Measurements from ENCODE around the gene DCST1. TPM values are rescaled to one million over a fixed set of nuclear protein-coding genes. Genes with fewer than 3 reads are reported as not detected.

The DCST1 gene
- polyA plus RNA-seq, 3 donors: 0.05 TPM; not detected in 2

DNA sequence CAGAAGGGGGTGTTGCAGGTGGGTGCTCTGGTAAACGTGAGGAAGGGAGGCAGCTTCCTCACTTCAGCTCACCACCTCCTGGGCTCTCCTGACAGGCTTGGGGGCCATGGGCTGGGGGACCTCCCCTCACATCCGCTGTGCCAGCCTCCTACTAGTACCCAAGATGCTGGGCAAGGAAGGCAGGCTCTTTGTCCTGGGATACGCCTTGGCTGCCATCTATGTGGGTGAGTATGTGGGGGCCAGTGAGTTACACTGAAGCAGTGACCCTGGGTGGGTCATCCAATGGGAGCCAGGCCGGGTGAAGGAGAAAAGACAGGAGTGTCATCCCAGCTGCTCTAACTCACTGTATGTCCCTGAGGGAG is 5.7 kb downstream of the DCST1 start:
- H3K9ac ChIP-seq (ENCODE audit: insufficient read depth, low read length, poor library complexity, severe bottlenecking): no peak overlapping the region
- H2AFZ ChIP-seq (ENCODE audit: insufficient read depth, low read depth, low read length, poor library complexity, severe bottlenecking): no peak overlapping the region
- H3K4me2 ChIP-seq (replicated peaks; ENCODE audit: extremely low read depth, low read length, poor library complexity, severe bottlenecking): no peak overlapping the region
- no peak overlapping the region for H3K27ac ChIP-seq (ENCODE audit: low read depth in 1 of 2, low read length in 2 of 2)
- H3K27me3 ChIP-seq (ENCODE audit: control insufficient read depth in 2 of 2, insufficient read depth in 2 of 2, low read length in 2 of 2): no peaks in the 10 kb centered on the region
- no peaks in the 10 kb centered on the region for H4K20me1 ChIP-seq (ENCODE audit: insufficient read depth, low read length)
- peaks cover 26 to 28% of the 10 kb centered on the region in 2 donors for H3K4me1 ChIP-seq (ENCODE audit: control insufficient read depth in 1 of 2, insufficient read depth in 2 of 2, low read length in 2 of 2)
- no peaks in the 10 kb centered on the region for H3K36me3 ChIP-seq (replicated peaks in 1 of 2; ENCODE audit: control insufficient read depth in 1 of 2, insufficient read depth in 2 of 2, low read length in 2 of 2)
- H3K27me3 Mint-ChIP-seq (ENCODE audit: low read depth in 3 of 3): peaks cover 10 to 18% (median 11%) of the 10 kb centered on the region in 3 donors
- peaks cover 31% of the 10 kb centered on the region for H3K4me1 Mint-ChIP-seq
- peaks cover 0 to 3% (median 0%) of the 10 kb centered on the region in 7 donors for H3K9me3 Mint-ChIP-seq
- H3K4me3 ChIP-seq (replicated peaks in 1 of 3; ENCODE audit: low read depth in 2 of 3, low read length in 3 of 3): no peak overlapping the region
- no peaks in the 10 kb centered on the region for H3K9me3 ChIP-seq (replicated peaks in 1 of 2; ENCODE audit: control insufficient read depth in 1 of 2, insufficient read depth in 1 of 2, low read length in 2 of 2)
- TF ChIP-seq CTCF (IDR thresholded peaks at IDR 0.05): no peak
- WGBS (ENCODE audit: insufficient coverage): no CpG with 5 or more reads among the region's 4 CpGs
- no peak overlapping the region for H3K27ac Mint-ChIP-seq
- no peak for DNase-seq
- H3K4me3 Mint-ChIP-seq: no peak overlapping the region
- intact Hi-C loops (cut with micrococcal nuclease): no loop called here
- H3K79me2 ChIP-seq (ENCODE audit: insufficient read depth, low read length): no peaks in the 10 kb centered on the region
- no peaks in the 10 kb centered on the region for H3K36me3 Mint-ChIP-seq

DNA sequence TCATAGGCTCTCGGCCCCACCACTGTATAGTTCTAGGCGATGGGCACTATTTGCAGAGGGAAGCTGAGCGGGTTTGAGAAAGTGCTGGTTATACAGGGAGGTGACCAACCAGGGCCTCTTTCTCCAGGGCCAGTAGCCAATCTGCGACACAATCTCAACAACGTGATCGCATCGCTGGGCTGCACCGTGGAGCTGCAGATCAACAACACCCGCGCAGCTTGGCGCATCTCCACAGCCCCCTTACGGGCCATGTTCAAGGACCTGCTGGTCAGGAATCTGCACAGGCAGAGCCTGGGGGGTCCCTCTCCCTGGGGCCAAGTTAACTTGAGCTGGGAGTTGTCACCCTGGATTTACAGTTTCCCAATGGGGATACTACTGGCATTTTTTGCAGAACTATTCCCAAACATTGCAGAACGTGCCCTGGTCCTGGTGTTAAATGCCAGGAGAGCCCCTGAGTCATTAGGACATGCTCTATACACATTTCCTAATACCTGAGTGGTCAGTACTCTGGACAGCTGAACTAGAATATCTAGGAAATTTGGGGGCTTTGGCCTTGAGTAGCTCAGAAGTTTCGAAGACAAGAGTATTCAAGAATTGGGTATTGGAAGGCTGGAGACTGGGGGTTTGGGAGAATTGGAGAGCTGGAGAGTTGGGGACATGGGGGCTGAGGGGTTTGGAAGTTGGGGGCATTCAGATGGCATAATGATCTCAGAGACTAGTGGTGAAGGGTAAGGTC is 6.9 kb downstream of the DCST1 start:
- Histone ChIP-seq H4K20me1 (ENCODE audit: insufficient read depth, low read length) (no peaks in the 10 kb centered on the region), H3K27me3 (ENCODE audit: control insufficient read depth in 2 of 2, insufficient read depth in 2 of 2, low read length in 2 of 2) (no peaks in the 10 kb centered on the region), H3K9me3 (replicated peaks in 1 of 2; ENCODE audit: control insufficient read depth in 1 of 2, insufficient read depth in 1 of 2, low read length in 2 of 2) (no peaks in the 10 kb centered on the region), H3K27ac (ENCODE audit: low read depth in 1 of 2, low read length in 2 of 2) (no peak overlapping the region), H3K9ac (ENCODE audit: insufficient read depth, low read length, poor library complexity, severe bottlenecking) (no peak overlapping the region), H3K79me2 (ENCODE audit: insufficient read depth, low read length) (no peaks in the 10 kb centered on the region), H3K36me3 (replicated peaks in 1 of 2; ENCODE audit: control insufficient read depth in 1 of 2, insufficient read depth in 2 of 2, low read length in 2 of 2) (no peaks in the 10 kb centered on the region), H3K4me3 (replicated peaks in 1 of 3; ENCODE audit: low read depth in 2 of 3, low read length in 3 of 3) (no peak overlapping the region), H3K4me1 (ENCODE audit: control insufficient read depth in 1 of 2, insufficient read depth in 2 of 2, low read length in 2 of 2) (peaks cover 29 to 37% of the 10 kb centered on the region in 2 donors), H2AFZ (ENCODE audit: insufficient read depth, low read depth, low read length, poor library complexity, severe bottlenecking) (no peak overlapping the region), H3K4me2 (replicated peaks; ENCODE audit: extremely low read depth, low read length, poor library complexity, severe bottlenecking) (no peak overlapping the region)
- intact Hi-C loops (cut with micrococcal nuclease): no loop called here
- Mint-ChIP-seq H3K27ac (peak overlapping the region in 2 of 7 donors; percentile 1 to 32), H3K4me3 (no peak overlapping the region), H3K27me3 (ENCODE audit: low read depth in 3 of 3) (peaks cover 6 to 17% (median 12%) of the 10 kb centered on the region in 3 donors), H3K4me1 (peaks cover 39% of the 10 kb centered on the region), H3K9me3 (peaks cover 0 to 3% (median 0%) of the 10 kb centered on the region in 7 donors), H3K36me3 (no peaks in the 10 kb centered on the region)
- 97% methylated on average over 12 of the region's 14 CpGs for WGBS (ENCODE audit: insufficient coverage)
- TF ChIP-seq CTCF (IDR thresholded peaks at IDR 0.05): no peak
- no peak for DNase-seq

Measured in CD14-positive monocyte (primary cell).